ENCODE results near the gene P3H4.

The P3H4 gene

DNA sequence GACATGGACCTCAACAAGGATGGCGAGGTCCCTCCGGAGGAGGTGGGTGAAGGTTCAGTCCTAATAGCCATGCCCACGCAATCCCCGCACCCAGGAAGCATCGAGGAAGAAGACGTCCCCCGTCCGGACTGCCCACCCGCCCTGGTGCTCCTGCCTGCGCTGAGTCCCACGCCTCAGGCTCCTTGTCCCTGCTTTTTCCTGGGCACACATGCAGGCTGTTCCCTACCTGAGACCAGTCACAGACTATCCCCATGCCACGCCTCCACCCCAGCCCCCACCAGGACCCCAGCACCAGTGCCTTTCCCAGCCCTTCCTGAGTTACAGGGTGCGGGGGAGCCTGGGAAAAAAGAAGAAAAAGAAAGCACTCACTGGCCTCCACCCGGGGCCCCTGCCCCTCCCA is 10.0 kb upstream of the P3H4 start:
- no peak for DNase-seq

- DNase-seq: no peak
Observed at GRCh38 chr17:41818024-41818423, 6.3 kb upstream of the P3H4 start.

- DNase-seq: no peak
Observed at GRCh38 chr17:41816637-41817320, 5.0 kb upstream of the P3H4 start.

- DNase-seq: no peak
Observed at GRCh38 chr17:41814195-41814594, 2.4 kb upstream of the P3H4 start.

GRCh38 chr17:41813699-41814124 is 2.0 kb upstream of the P3H4 start:
- no peak for DNase-seq

GRCh38 chr17:41813152-41813680 is 1.5 kb upstream of the P3H4 start:
- no peak for DNase-seq

GRCh38 chr17:41812381-41813151 is 817 bp upstream of the P3H4 start, which contains the start of gene FKBP10:
FKBP10 (plus strand) TSS chr17:41813004; CDS start chr17:41813035, 31 bp downstream.
- DNase-seq: peak; percentile 98

- peak; percentile 71 for DNase-seq
Observed at GRCh38 chr17:41810659-41811548, 845 bp downstream of the P3H4 start.

- DNase-seq: no peak
Observed at GRCh38 chr17:41806685-41807445, 4.9 kb downstream of the P3H4 start.

DNA sequence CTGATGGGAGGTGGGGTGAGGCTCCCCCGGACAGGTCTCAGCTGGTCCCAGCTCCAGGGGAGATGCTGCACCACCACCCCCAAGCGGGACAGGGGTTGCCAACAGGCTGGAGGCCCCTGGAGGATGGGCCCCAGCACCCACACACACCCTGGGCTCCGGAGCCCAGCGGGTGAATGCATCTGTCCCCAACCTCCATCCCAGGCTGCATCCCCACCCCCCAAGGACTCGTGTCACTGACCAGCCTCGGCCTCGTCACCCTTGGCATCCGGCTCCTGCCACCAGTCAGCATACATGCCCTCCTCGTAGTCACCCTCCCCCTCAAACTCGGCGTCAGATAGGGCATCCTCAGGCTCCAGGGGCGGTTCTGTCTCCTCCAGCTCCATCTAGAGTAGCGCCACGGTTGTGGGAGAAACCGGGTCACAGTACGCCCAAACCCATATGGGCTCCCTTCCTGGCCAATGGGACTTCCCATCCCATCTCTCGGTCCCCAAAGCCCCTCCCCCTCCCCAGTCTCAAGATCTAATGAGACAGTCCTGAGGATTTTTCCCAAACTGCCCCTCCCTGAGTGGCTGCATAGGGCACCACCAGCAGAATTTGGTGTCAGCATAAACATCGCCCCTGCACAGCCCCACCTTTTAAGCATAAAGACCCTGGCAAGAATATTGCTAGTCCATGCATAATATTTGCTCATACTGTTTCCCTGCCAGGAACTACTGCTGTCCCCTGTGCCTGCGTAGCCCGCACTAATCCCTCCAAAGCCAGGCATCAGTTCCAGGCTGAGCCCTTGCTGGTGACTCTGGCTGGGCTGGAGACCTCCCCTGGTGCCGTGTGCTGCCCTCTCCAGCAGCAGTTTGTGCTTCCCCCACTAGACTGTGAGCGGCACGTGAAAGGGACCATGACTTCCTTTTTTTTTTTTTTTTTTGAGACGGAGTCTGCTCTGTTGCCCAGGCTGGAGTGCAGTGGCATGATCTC is 8.4 kb downstream of the P3H4 start:
- DNase-seq: peak; percentile 64

DNA sequence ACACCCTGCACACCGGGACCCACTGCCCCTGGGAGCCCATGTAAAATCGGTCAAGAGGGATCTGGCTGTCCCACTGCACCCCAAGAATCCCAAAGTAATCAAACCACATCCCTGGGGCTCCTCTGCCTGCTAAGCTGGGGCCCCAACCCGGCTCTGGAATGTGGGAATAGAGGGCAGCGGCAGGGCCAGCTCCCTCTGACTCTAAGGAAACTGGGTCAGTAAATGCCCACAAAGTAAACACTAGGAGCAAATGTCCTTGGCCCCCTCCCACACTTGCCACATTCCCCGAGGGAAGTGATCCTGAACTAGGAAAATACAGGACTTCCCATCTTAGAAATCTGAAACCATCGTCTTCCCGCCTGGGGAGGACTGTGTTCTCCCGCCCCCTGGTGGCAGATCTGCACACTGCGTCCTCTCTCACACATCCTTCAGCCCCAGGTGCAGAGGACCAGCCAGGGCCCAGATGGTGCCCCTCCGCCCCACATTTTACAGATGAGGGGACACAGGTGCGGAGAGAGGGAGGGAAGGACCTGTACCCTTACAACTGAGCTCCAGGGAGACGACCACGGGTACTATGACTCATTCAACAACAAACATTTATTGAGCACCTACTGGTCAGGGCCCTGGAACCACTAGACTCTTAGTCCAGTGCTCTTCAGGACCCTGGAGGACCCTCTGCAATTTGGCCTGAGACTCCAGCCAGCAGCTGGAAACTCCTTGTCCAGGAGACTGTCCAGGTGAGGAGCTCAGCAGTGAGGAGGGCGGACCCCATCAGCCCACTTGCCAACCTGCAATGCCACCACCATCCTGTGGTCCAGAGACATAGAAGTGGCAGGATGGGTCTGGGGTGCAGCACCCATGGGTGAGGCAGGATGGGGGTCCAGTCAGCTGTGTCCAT is 10.1 kb downstream of the P3H4 start:
- peak; percentile 94 for DNase-seq

DNA sequence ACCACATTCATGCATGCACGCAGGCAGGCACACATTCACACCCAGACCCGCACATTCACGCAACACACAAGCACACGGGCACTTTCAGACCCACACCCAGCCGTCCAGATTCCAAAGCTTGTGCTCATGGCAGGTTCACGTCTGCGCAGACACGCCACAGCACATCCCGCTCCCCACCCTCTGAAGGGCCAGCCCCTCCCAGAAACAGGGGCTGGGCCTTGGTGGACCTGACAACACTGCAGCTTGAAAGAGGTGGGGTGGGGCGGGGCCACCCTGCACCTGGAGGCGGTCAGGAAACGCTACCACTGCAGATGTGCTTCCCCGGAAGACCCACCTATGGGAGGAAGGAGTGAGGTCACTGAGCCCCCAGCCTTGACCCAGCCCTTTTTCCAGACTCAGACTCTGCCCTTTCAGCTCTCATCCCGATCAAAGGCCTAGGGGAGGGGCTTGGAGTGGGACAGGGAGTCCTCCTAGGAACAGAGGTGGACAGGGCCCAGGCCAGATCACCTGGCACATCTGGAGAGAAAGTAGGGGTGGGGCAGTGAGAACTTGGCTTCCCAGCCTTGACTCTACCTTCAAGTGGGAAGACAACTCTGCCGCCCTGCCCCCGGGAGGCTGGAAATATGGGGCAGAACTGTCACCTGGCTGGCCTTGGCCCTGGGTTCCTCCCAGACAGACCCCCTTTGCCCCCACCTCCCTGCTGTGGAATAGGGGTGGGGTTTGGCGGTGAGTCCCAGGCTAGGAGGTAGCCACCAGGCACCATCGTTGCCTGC is 11.0 kb downstream of the P3H4 start:
- DNase-seq: peak; percentile 100

DNA sequence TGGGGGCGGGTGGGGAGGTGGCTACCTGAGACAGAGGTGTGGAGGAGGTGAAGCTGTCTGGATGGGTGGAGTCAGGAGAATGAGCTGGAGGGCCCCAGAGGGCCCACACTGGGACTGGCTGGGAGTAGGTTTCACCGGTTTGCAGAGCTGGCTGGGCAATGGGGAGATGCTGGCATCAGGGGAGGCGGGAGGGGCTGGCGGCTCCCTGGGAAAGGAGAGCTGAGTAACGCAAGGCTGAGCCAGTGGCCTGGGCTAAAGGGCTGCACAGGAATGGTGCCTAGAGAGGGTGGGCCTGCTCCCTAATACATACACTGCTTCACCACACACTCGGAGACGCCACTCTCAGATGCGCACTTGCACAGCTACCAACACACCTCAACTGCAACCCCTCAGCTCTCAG is 12.4 kb downstream of the P3H4 start:
- DNase-seq: peak; percentile 82

DNA sequence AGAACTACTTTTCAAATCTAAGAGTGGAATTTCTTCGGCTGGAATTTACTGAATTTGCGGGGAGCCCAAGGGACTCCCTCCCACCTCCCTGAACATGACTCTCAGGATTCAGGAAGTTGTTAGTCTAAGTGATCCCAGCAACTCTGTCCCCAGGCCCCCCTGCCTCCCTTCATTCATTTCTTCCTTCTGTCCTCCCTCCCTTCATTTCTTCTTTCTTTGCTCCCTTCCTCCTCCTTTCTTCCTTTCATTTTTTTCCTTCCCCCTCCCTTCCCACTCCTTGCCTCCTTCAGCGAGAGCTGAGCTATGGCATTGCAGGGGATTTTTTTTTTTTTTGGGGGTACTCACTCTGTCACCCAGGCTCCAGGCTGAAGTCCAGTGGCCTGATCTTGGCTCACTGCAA is 14.4 kb downstream of the P3H4 start:
- no peak for DNase-seq

DNA sequence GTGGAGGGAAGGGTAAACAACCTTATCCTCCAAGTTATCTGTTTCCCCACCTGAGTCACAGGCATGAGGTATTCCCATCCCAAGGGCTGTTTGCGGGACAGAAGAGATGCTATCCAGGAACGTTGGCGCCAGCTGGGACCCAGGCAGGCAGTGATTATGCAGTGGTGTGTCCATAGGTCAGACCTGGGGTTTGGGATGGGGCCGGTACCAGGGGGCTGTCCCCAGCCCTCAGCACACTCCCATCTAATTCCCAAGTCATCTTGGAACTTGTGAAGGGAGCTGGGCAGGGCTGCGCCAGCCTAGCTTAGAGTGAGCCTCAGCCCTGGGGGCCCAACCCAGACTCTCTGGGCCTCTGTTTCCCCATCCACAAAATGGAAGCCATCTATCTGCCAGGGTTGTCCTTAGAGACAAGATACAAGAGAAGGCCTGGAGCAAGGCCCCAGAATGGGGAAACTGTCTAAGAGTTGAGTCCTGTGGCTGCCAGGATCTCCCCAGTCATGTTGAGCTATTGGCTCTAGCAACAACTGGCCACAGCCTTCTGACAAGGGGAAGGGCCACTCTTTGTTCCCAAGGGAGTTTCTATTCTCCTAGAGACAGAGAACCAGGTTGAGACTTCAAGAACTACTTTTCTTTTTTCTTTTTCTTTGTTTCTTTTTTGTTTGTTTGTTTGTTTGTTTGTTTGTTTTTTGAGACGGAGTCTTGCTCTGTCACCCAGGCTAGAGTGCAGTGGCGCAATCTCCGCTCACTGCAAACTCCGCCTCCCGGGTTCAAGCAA is 15.4 kb downstream of the P3H4 start:
- peak; percentile 93 for DNase-seq

DNA sequence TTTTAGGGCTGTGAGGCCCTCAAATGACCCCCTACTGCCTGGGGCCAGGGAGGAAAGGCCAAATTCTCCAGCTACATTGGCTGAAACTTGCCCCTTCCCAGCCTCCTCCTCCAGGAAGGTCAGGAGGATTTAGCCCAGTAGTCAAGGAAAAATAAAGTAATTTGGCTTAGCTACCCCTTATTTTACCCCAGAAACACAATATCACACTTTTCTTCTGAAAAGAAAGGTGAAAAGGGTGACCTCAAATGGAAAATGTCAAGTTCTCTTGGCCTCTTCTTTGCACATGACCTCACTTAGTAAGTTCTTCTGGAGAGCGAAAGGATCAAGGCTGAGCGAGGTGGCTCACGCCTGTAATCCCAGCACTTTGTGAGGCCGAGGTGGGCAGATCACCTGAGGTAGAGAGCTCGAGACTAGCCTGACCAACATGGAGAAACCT is 17.2 kb downstream of the P3H4 start:
- no peak for DNase-seq

GRCh38 chr17:41793784-41794539 is 17.8 kb downstream of the P3H4 start:
- peak; percentile 96 for DNase-seq

All from islet precursor cell (in vitro differentiated cells).